Type B pancreatic cell (in vitro differentiated cells): ENCODE results near the gene MLX. TPM values are rescaled to one million over a fixed set of nuclear protein-coding genes. Genes with fewer than 3 reads are reported as not detected.
"Not testable (repeated sequence)": the region's sequence is repeated elsewhere in the genome, so short reads cannot be mapped to it uniquely, and the experiment has no call there.

Experiments used
- DNase-seq: peaks from one replicate; pipeline ENCODE4 v3.0.0; 2021; ENCODE audit warnings: mixed read lengths; ENCODE audit not compliant: unreplicated experiment; ENCODE audit errors: extremely low spot score
- H3K27ac Mint-ChIP-seq: 2 replicates; pipeline ENCODE4 v1.8.0; 2021; ENCODE audit warnings: mild to moderate bottlenecking, mixed read lengths
- H3K27me3 Mint-ChIP-seq: 2 replicates; pipeline ENCODE4 v1.8.0; 2021; ENCODE audit warnings: mixed read lengths
- H3K36me3 Mint-ChIP-seq: 2 replicates; pipeline ENCODE4 v1.8.0; 2021; ENCODE audit warnings: mixed read lengths
- H3K4me1 Mint-ChIP-seq: one replicate; pipeline ENCODE4 v1.8.0; 2021; ENCODE audit warnings: mixed read lengths; ENCODE audit not compliant: unreplicated experiment
- H3K4me3 Mint-ChIP-seq: 2 replicates; pipeline ENCODE4 v1.8.0; 2021; ENCODE audit warnings: mild to moderate bottlenecking, mixed read lengths
- H3K9me3 Mint-ChIP-seq: 2 replicates; pipeline ENCODE4 v1.8.0; 2021; ENCODE audit warnings: mixed read lengths
- CTCF ChIP-seq: fragments of 200-600 bp; sonication (generic); conservative IDR thresholded peaks from 2 replicates; pipeline ENCODE4 v1.5.0; 2021; ENCODE audit warnings: antibody characterized with exemption, mild to moderate bottlenecking
- total RNA-seq: library from RNA; stranded (reverse); gene quantifications from 2 replicates; pipeline ENCODE4 v1.2.1, GENCODE V29; 2021; ENCODE audit warnings: low replicate concordance

MLX gene
- total RNA-seq, 1 donor from 2014 or later: 32.3 TPM

GRCh38 chr17:42547698-42548069 lies 19.2 kb upstream of the MLX start:
- Mint-ChIP-seq H3K4me3 (no peak overlapping the region), H3K9me3 (no peaks in the 10 kb centered on the region), H3K4me1 (peaks cover 4% of the 10 kb centered on the region), H3K27ac (no peak overlapping the region), H3K27me3 (no peaks in the 10 kb centered on the region), H3K36me3 (no peaks in the 10 kb centered on the region)
- no peak for TF ChIP-seq CTCF
- DNase-seq: no peak

- peak; percentile 87 for DNase-seq
- H3K27ac Mint-ChIP-seq: no peak overlapping the region
These were observed 18.6 kb upstream of the MLX start for GRCh38 chr17:42548070-42548837.

GRCh38 chr17:42548993-42549755 lies 17.7 kb upstream of the MLX start:
- DNase-seq: no peak
- Mint-ChIP-seq H3K27me3 (no peaks in the 10 kb centered on the region), H3K4me1 (peaks cover 4% of the 10 kb centered on the region), H3K36me3 (no peaks in the 10 kb centered on the region), H3K27ac (no peak overlapping the region), H3K9me3 (no peaks in the 10 kb centered on the region), H3K4me3 (peak overlapping the region; percentile 78)
- TF ChIP-seq CTCF: no peak

More at GRCh38 chr17:42548070-42548837, 18.6 kb upstream of the MLX start:
- Mint-ChIP-seq H3K36me3 (no peaks in the 10 kb centered on the region), H3K4me3 (peak overlapping the region; percentile 78), H3K4me1 (peaks cover 4% of the 10 kb centered on the region), H3K27me3 (no peaks in the 10 kb centered on the region), H3K9me3 (no peaks in the 10 kb centered on the region)
- peak; percentile 67 for TF ChIP-seq CTCF

- Mint-ChIP-seq H3K4me3 (peak within 1 kb of the TSS; percentile 92), H3K4me1 (peaks cover 13% of the 10 kb centered on the region)
- H3K27me3 Mint-ChIP-seq, DNase-seq, H3K9me3 Mint-ChIP-seq, H3K27ac Mint-ChIP-seq, H3K36me3 Mint-ChIP-seq: not testable (repeated sequence)
These were observed 14.2 kb upstream of the MLX start, which contains the start of gene HSD17B1 for GRCh38 chr17:42552736-42553135. TSS of gene HSD17B1 (plus strand) at chr17:42552923. CDS start at chr17:42552934, 11 bp downstream.

- no peak for TF ChIP-seq CTCF
- Mint-ChIP-seq H3K4me3 (peak overlapping the region; percentile 92), H3K27me3 (no peaks in the 10 kb centered on the region), H3K9me3 (no peaks in the 10 kb centered on the region), H3K4me1 (peaks cover 13% of the 10 kb centered on the region), H3K27ac (no peak overlapping the region), H3K36me3 (no peaks in the 10 kb centered on the region)
- no peak for DNase-seq
These were observed 13.6 kb upstream of the MLX start for GRCh38 chr17:42553161-42553818.
